GM13976 (cell line): Measurements from ENCODE around the gene KCNV2.

Experiments used
- DNase-seq: peaks from one replicate; pipeline ENCODE4 v3.0.0; 2012; ENCODE audit warnings: low spot score
- in situ Hi-C: fragments of 300-500 bp; cut with MboI; formaldehyde crosslinking; loops from one replicate; pipeline ENCODE4 v1.12.0; 2022; ENCODE audit warnings: low sequenced_read_pairs, mixed read lengths, inconsistent platforms; ENCODE audit not compliant: unreplicated experiment
- TF ChIP-seq, protein P1 (sequence below): IDR thresholded peaks from 2 replicates; pipeline ENCODE4 v1.5.1; 2012; ENCODE audit warnings: borderline replicate concordance, mild to moderate bottlenecking; ENCODE audit not compliant: insufficient read depth; ENCODE audit errors: extremely low read depth, missing control alignments, control extremely low read depth

Gene KCNV2

DNA sequence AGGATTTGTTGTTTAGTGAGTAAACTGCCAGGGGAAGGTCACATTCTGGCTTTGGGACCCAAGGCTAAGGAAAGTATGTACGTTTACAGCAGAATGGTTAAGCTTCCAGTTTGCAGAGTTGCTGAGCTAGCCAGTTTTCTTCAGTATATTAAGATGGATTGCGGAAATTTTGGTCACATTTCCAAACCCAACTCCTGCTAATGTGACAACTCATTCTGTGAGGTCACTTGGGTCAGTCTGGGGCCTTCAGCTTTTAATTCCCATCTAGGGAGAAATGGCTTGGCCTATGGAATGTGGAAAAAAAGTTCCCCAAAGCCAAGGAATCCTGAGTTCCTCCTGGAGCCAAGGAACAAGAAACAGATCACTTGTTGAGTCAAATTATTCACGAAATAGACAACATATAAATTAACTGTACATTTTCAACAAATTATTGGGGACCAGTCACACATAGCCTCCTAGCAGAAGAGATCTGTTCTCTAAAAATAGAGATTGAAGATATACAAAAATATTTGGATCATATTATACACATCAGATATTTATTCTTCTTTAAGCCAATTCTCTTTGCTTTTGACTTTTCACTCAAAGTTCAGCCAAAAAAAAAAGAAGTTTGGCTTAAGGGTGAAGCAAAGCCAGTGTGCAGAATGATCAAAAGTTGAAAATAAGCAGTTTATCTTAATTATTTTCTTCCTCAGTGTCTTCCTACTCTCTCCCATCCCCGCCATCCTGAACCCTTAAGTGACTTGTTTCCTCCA, 8.8 kb downstream of the KCNV2 start:
- TF ChIP-seq, protein P1, sequence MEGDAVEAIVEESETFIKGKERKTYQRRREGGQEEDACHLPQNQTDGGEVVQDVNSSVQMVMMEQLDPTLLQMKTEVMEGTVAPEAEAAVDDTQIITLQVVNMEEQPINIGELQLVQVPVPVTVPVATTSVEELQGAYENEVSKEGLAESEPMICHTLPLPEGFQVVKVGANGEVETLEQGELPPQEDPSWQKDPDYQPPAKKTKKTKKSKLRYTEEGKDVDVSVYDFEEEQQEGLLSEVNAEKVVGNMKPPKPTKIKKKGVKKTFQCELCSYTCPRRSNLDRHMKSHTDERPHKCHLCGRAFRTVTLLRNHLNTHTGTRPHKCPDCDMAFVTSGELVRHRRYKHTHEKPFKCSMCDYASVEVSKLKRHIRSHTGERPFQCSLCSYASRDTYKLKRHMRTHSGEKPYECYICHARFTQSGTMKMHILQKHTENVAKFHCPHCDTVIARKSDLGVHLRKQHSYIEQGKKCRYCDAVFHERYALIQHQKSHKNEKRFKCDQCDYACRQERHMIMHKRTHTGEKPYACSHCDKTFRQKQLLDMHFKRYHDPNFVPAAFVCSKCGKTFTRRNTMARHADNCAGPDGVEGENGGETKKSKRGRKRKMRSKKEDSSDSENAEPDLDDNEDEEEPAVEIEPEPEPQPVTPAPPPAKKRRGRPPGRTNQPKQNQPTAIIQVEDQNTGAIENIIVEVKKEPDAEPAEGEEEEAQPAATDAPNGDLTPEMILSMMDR, result no peak
- no peak for DNase-seq
- in situ Hi-C loops, result no loop called here

DNA sequence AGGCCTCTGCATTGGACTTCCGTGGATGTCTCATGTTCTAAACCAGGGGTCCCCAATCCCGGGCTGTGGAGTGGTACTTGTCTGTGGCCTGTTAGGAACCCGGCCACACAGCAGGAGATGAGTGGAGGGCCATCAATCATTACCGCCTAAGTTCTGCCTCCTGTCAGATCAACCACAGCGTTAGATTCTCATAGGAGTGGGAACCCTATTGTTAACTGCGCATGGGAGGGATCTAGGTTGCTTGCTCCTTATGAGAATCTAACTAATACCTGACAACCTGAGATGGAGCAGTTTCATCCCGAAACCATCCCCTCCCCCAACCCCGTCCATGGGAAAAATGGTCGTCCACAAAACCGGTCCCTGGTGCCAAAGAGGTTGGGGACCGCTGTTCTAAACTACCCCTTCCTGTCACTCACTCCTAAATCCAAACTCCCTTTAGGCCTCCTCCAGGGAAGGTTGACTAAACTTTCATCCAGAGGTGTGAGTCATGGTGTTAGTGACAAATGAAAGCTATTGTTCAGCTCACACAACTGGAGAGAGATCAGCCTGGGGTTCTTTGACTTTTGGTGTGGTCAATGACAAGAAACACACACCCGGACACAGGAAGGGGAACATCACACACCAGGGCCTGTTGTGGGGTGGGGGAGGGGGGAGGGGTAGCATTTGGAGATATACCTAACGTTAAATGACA, 9.5 kb downstream of the KCNV2 start:
- in situ Hi-C loops, result no loop called here
- TF ChIP-seq, protein P1, result no peak
- DNase-seq, result no peak

DNA sequence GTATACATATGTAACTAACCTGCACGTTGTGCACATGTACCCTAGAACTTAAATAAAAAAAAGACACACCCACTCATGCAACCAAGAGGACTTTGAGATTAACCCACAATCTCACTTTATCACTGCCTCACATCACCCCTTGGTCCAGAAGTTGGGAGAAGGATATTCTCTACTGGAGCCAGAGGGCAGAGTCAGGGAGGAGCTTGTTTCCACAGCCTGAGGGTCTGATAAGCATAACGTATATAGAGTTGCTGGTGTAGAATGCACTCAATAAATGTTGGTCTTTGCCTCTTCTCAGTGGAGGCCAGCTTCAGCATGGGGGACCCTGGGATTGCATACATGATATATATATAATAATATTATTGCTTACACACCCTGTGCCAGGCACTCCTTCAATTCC, 10.1 kb downstream of the KCNV2 start:
- TF ChIP-seq, protein P1, result no peak
- in situ Hi-C loops, result no loop called here
- no peak for DNase-seq

DNA sequence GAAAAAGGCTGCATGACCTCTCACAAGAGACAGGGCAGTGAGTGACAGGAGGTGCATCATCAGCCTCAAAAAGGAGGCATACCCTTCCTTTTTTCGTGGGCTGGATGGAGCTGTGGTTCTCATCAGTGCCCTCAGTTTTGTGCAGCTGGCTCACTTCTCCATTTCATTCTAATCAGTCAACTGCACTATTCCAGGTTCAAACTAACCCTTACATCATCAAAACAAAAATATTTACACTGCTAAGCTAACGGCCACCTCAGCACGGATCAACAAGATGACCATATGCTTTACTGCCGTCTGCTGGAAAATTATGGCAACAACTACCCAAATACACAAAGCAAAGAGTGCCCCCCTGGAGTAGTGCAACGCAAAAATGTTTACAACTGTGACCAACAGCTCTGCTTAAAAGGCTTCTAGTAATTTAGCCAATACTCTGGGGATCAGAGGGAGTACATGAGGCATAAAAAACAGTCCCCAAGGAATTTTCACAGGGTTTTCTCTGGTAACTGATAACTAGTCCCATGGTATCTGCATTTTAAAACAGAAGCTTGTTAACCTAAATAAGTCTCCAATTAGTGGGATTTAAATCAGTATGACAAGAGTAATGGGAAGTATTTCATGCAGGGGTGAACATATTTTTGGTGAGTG, 10.8 kb downstream of the KCNV2 start:
- TF ChIP-seq, protein P1, result peak; percentile 53
- DNase-seq, result no peak
- in situ Hi-C loops, result no loop called here

DNA sequence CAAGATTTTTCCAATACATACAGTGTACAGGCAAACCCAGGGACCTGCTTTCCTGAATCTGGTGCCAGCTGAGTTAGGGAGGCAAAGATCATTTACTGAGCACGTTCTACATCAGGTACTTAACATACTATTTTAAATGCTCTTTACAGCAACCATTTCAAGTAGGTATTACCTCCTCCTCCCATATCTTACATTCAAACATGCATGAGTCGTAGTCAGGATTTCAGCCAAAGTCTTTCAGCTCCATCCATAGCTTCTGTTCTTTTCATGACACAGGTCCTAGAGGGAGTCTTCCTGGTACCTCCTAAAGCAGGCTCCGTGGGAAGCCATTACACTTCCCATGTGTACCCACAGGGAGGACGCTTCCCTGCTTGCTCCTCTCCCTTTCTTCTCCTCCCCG, 11.7 kb downstream of the KCNV2 start:
- TF ChIP-seq, protein P1, result no peak
- DNase-seq, result no peak
- in situ Hi-C loops, result no loop called here

DNA sequence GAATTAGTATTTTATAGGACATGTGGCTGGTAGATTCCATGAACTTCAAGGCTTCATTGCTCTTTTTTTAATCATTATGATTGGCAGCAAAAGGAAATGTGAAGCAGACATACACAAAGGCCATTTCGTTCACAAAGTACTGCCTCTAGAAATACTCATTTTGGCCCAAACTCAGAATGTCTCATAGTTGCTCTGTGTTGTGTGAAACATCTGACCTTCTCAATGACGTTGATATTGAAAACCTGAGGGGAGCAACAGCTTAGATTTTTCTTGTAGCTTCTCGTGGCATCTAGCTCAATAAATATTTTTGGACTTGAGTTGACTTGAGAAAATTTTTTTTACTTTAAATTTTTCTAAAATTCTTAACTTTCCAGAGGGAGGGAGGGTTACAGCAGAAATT, 12.4 kb downstream of the KCNV2 start:
- in situ Hi-C loops, result no loop called here
- no peak for DNase-seq
- TF ChIP-seq, protein P1, result no peak
